H1 (cell line): Measurements from ENCODE around the gene NTRK2. TPM values are rescaled to one million over a fixed set of nuclear protein-coding genes. Genes with fewer than 3 reads are reported as not detected.

Source experiments
- CHD7 ChIP-seq: fragments of 300-600 bp; sonication (generic); IDR thresholded peaks from 2 replicates; pipeline ENCODE4 v1.7.1; 2012; ENCODE audit warnings: low read length, moderate library complexity, mild to moderate bottlenecking, inconsistent platforms; ENCODE audit not compliant: insufficient replicate concordance
- polyA plus RNA-seq, 7 experiments: library from polyadenylated mRNA; depleted of rRNA in 3 of 7; stranded (reverse) in 5 of 7; unstranded in 2 of 7; fragments of >200 nt in 5 of 7; fragments of 200-250 nt in 2 of 7; gene quantifications; 1 replicate in 5 of 7; 2 replicates in 1 of 7; 4 replicates in 1 of 7; pipeline versions ENCODE4 v1.2.1 to v1.2.3, GENCODE V29; 2011 to 2013; ENCODE audit warnings: missing spikeins in 2 of 7, mixed read lengths in 2 of 7
- total RNA-seq: library from RNA; stranded (reverse); fragmentation: NEBNext Ultra II Directional; extraction: Animal tissue kit (Norgen Biotek cat#: 25700); gene quantifications from 2 replicates; pipeline ENCODE4 v1.2.1, GENCODE V29; 2021
- TF ChIP-seq, protein P1 (sequence below): IDR thresholded peaks from 2 replicates; pipeline ENCODE4 v1.6.1; 2012; ENCODE audit warnings: low read length, inconsistent platforms

NTRK2 gene
- total and polyA plus RNA-seq, 2 of the 8 experiments (the other 6 are each of a cell fraction or from before 2014, with no cell fraction given), result 0.03 to 0.04 TPM

DNA sequence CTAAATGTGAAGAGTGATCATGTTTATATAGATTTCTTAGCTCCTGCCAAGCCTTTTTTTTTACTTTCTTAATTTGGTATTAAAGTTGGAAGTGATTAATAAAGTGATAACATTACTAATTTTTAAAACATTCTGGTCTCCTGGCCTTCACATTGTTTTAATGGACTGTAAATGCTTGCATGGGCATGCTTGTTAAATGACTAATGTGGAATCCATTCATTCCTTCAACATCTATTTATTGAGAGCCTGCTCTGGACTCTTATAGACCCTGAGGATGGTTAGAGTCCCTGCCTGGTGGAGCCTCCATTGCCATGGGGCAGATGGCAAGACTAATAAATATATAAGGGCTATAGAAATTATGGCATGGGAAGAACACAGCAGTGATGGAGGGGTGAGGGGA is 103.5 kb downstream of the NTRK2 start (continued):
- TF ChIP-seq CHD7, result no peak
- TF ChIP-seq, protein P1, sequence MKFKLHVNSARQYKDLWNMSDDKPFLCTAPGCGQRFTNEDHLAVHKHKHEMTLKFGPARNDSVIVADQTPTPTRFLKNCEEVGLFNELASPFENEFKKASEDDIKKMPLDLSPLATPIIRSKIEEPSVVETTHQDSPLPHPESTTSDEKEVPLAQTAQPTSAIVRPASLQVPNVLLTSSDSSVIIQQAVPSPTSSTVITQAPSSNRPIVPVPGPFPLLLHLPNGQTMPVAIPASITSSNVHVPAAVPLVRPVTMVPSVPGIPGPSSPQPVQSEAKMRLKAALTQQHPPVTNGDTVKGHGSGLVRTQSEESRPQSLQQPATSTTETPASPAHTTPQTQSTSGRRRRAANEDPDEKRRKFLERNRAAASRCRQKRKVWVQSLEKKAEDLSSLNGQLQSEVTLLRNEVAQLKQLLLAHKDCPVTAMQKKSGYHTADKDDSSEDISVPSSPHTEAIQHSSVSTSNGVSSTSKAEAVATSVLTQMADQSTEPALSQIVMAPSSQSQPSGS, result no peak
